BJ (cell line): Measurements from ENCODE around the gene COPS8. TPM values are rescaled to one million over a fixed set of nuclear protein-coding genes. Genes with fewer than 3 reads are reported as not detected.

ENCODE experiments used
- CTCF ChIA-PET: fragments of 350-600 bp; formaldehyde crosslinking; extraction: SDS; loops from one replicate; lab custom pipeline; 2021; ENCODE audit warnings: antibody characterized with exemption, inconsistent platforms; lab: Yijun Ruan, JAX
- POLR2A ChIA-PET: fragments of 300-600 bp; sonication (Branson Sonifier 250); formaldehyde crosslinking; extraction: SDS; loops from one replicate; lab custom pipeline; 2021; ENCODE audit warnings: antibody characterized with exemption; lab: Charles Lee
- DNase-seq: peaks from one replicate; pipeline ENCODE4 v3.0.0-alpha.2; 2011; ENCODE audit warnings: low read depth
- H3K27me3 ChIP-seq: 2 replicates; pipeline ENCODE4 v1.6.0; 2011; ENCODE audit warnings: low read length; ENCODE audit not compliant: control insufficient read depth, insufficient read depth
- H3K36me3 ChIP-seq: 2 replicates; pipeline ENCODE4 v1.5.1; 2011; ENCODE audit warnings: low read length; ENCODE audit not compliant: control insufficient read depth, insufficient read depth
- H3K4me3 ChIP-seq: 2 replicates; pipeline ENCODE4 v1.5.1; 2011; ENCODE audit warnings: low read depth, mild to moderate bottlenecking, control low read depth, low read length
- polyA plus RNA-seq: library from polyadenylated mRNA; depleted of rRNA; stranded (reverse); fragments of >200 nt; gene quantifications from 2 replicates; pipeline ENCODE4 v1.2.3, GENCODE V29; 2011
- TF ChIP-seq, protein P1 (sequence below): IDR thresholded peaks from 2 replicates; pipeline ENCODE4 v1.5.1; 2011; ENCODE audit warnings: low read depth, mild to moderate bottlenecking, control low read depth, inconsistent platforms, low read length, moderate library complexity; ENCODE audit not compliant: insufficient read depth

COPS8 gene
- polyA plus RNA-seq, 1 experiment = 55.8 TPM

- POLR2A ChIA-PET = no interaction called here
- Histone ChIP-seq H3K27me3 (no peaks in the 10 kb centered on the region), H3K4me3 (no peak overlapping the region), H3K36me3 (no peaks in the 10 kb centered on the region)
- TF ChIP-seq, protein P1, sequence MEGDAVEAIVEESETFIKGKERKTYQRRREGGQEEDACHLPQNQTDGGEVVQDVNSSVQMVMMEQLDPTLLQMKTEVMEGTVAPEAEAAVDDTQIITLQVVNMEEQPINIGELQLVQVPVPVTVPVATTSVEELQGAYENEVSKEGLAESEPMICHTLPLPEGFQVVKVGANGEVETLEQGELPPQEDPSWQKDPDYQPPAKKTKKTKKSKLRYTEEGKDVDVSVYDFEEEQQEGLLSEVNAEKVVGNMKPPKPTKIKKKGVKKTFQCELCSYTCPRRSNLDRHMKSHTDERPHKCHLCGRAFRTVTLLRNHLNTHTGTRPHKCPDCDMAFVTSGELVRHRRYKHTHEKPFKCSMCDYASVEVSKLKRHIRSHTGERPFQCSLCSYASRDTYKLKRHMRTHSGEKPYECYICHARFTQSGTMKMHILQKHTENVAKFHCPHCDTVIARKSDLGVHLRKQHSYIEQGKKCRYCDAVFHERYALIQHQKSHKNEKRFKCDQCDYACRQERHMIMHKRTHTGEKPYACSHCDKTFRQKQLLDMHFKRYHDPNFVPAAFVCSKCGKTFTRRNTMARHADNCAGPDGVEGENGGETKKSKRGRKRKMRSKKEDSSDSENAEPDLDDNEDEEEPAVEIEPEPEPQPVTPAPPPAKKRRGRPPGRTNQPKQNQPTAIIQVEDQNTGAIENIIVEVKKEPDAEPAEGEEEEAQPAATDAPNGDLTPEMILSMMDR = no peak
- CTCF ChIA-PET = no interaction called here
- no peak for DNase-seq
Measured at GRCh38 chr2:237043866-237044265, 41.8 kb upstream of the COPS8 start.

DNA sequence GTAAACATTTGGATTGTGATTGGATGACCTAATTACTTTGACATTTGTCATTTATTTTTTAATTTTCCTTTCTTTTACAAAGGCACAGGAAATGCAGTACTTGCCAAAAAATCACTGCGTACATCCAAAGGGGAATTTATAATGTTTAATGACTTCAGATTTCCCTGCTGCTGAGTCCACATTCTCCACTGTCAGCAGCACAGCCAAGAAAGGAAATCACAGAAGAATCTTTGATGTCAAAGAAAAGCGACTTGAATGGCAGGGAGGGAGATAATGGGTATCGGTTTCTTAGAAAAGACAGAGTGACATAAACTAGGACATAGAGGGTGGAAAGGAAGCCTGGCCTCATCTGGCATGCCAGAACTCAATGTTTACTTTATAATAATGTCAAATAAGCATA is 41.4 kb upstream of the COPS8 start:
- Histone ChIP-seq H3K36me3 (no peaks in the 10 kb centered on the region), H3K27me3 (no peaks in the 10 kb centered on the region), H3K4me3 (no peak overlapping the region)
- ChIA-PET POLR2A (no interaction called here), CTCF (no interaction called here)
- DNase-seq = no peak
- TF ChIP-seq, protein P1 = no peak

DNA sequence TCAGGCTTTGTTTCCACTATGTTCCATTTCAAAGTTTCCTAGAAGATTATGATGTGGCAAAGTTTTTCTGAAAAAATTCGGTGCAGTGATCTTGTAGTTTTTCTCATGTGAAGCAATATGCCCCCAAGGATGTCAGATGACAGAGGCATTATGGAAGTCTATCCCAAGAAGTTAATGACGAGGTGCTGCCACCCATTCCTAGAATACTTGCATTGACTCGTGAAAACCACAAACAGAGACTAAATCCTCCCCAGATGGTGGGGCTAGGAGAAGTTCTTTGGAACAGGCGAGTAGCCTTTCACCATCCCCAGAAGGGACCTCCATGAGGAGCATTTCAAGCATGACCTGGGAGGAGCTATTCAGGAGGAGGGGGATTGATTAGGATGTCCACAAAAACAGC is 40.2 kb upstream of the COPS8 start:
- ChIA-PET CTCF (interaction anchor here (0.5 to 2.4 kb wide), 5 partner anchors 14 to 703 kb away, joined by 3 to 10 read pairs (median 3); no protein-coding TSS in a partner anchor), POLR2A (no interaction called here)
- no peaks in the 10 kb centered on the region for H3K27me3 ChIP-seq
- H3K4me3 ChIP-seq = no peak overlapping the region
- peak; percentile 69 for DNase-seq
- H3K36me3 ChIP-seq = no peaks in the 10 kb centered on the region
- TF ChIP-seq, protein P1 = no peak

- Histone ChIP-seq H3K27me3 (no peaks in the 10 kb centered on the region; the same call in 1 of the 2 replicates), H3K4me3 (no peak overlapping the region), H3K36me3 (no peaks in the 10 kb centered on the region)
- DNase-seq = no peak
- TF ChIP-seq, protein P1 = no peak
- ChIA-PET CTCF (interaction anchor here (1.3 kb wide), 1 partner anchor 536 kb away, joined by 4 read pairs; no protein-coding TSS in a partner anchor), POLR2A (no interaction called here)
Measured at GRCh38 chr2:237048595-237048994, 37.1 kb upstream of the COPS8 start.

GRCh38 chr2:237051861-237052260 is 33.8 kb upstream of the COPS8 start:
- ChIA-PET CTCF (interaction anchor here (1.0 to 1.1 kb wide), 2 partner anchors 550 to 709 kb away, joined by 3 to 5 read pairs; no protein-coding TSS in a partner anchor), POLR2A (no interaction called here)
- Histone ChIP-seq H3K4me3 (no peak overlapping the region), H3K27me3 (no peaks in the 10 kb centered on the region; the same call in 1 of the 2 replicates), H3K36me3 (no peaks in the 10 kb centered on the region)
- TF ChIP-seq, protein P1 = no peak
- DNase-seq = no peak
